Spleen (tissue), 11 donors: ENCODE results near the gene KMT2A. TPM values are rescaled to one million over a fixed set of nuclear protein-coding genes. Genes with fewer than 3 reads are reported as not detected.

Experiments used
- DNase-seq: peaks from one replicate; pipeline ENCODE4 v3.0.0-alpha.2; 2020
- H3K27ac ChIP-seq, 8 donors: fragments of 200-600 bp; sonication (generic) in 7 of 8; 1 replicate in 4 of 8; 2 replicates in 4 of 8; pipeline versions ENCODE4 v1.5.0 to v1.8.0; 2016 to 2021; ENCODE audit warnings: inconsistent platforms in 4 of 8, mild to moderate bottlenecking in 4 of 8, moderate library complexity in 1 of 8
- H3K27me3 ChIP-seq, 7 donors: fragments of 200-600 bp; sonication (generic) in 6 of 7; replicated peaks in 1 of 7; 1 replicate in 4 of 7; 2 replicates in 3 of 7; pipeline versions ENCODE4 v1.5.0 to v1.8.0; 2016 to 2021; ENCODE audit warnings: inconsistent platforms in 3 of 7, mild to moderate bottlenecking in 1 of 7
- H3K36me3 ChIP-seq, 6 donors: fragments of 200-600 bp; sonication (generic) in 5 of 6; 1 replicate in 4 of 6; 2 replicates in 2 of 6; pipeline versions ENCODE4 v1.5.0 to v1.8.0; 2016 to 2021; ENCODE audit warnings: inconsistent platforms in 2 of 6
- H3K4me1 ChIP-seq, 6 donors: fragments of 200-600 bp; sonication (generic) in 5 of 6; 1 replicate in 3 of 6; 2 replicates in 3 of 6; pipeline versions ENCODE4 v1.5.0 to v1.8.0; 2016 to 2021; ENCODE audit warnings: inconsistent platforms in 3 of 6
- H3K4me3 ChIP-seq, 8 donors: fragments of 200-600 bp; sonication (generic) in 7 of 8; 1 replicate in 4 of 8; 2 replicates in 4 of 8; pipeline versions ENCODE4 v1.5.0 to v1.8.0; 2016 to 2021; ENCODE audit warnings: inconsistent platforms in 4 of 8, mild to moderate bottlenecking in 4 of 8, moderate library complexity in 2 of 8
- H3K9me3 ChIP-seq, 8 donors: fragments of 200-600 bp; sonication (generic) in 7 of 8; 1 replicate in 4 of 8; 2 replicates in 4 of 8; pipeline versions ENCODE4 v1.5.0 to v1.8.0; 2016 to 2021; ENCODE audit warnings: inconsistent platforms in 4 of 8
- POLR2A ChIP-seq, 3 donors: fragments of 450-650 bp; IDR thresholded peaks; one replicate each; pipeline ENCODE4 v1.5.1; 2017; ENCODE audit warnings: antibody characterized with exemption in 3 of 3, mild to moderate bottlenecking in 1 of 3
- POLR2AphosphoS5 ChIP-seq, 3 donors: sonication (generic); formaldehyde crosslinking; IDR thresholded peaks; one replicate each; pipeline ENCODE4 v1.5.1; 2017; ENCODE audit warnings: antibody characterized with exemption in 3 of 3
- WGBS, 5 donors: extraction: QIAGEN DNeasy Blood & Tissue Kit in 3 of 5; methylation state at CpG; one replicate each; pipeline versions ENCODE4 v1.1.5 to v1.1.7; 2013 to 2018; 5-methylcytosine and 5-hydroxymethylcytosine counted together
- intact Hi-C: fragments of 100-400 bp; cut with DNase I; formaldehyde crosslinking; loops from one replicate; pipeline ENCODE4 v1.15.0; 2023; ENCODE audit warnings: low total_unique reads
- polyA plus RNA-seq, 3 donors: library from polyadenylated mRNA; stranded (reverse); fragments of 200-250 nt; gene quantifications; one replicate each; pipeline ENCODE4 v1.2.1, GENCODE V29; 2013
- total RNA-seq, 7 donors: library from RNA; depleted of rRNA in 3 of 7; stranded (reverse); fragments of >200 nt in 3 of 7; fragmentation: NEBNext Ultra II Directional in 4 of 7; extraction: Animal tissue kit (Norgen Biotek cat#: 25700) in 4 of 7; gene quantifications; one replicate each; pipeline versions ENCODE4 v1.1.0 to v1.2.1, GENCODE V29; 2016 to 2021
- TF ChIP-seq, protein P1 (sequence below), 11 experiments: fragments of 200-600 bp in 7 of 11; fragments of 450-650 bp in 4 of 11; sonication (generic) in 4 of 11; IDR thresholded peaks in 8 of 11; conservative IDR thresholded peaks in 3 of 11; 1 replicate in 7 of 11; 2 replicates in 4 of 11; pipeline versions ENCODE4 v1.4.0 to v1.8.0; 2016 to 2021; ENCODE audit warnings: antibody characterized with exemption in 11 of 11, inconsistent platforms in 4 of 11, mild to moderate bottlenecking in 1 of 11
- donor health status: healthy with polysubstance abuse.
- donor health status: DM: no; HTN: no; CAD: no; lungs with moderate emphysema.
- donor health status: DM: no; HTN: no; CAD: no.
- donor health status: Bipolar disorder and iron deficiency.
- donor health status: healthy.
- donor health status: DM: no; HTN: no; CAD: no.
- donor health status: DM: yes; HTN: yes; CAD: no.

KMT2A gene
- total and polyA plus RNA-seq, 10 donors, result 5.9 to 134 (median 103) TPM

DNA sequence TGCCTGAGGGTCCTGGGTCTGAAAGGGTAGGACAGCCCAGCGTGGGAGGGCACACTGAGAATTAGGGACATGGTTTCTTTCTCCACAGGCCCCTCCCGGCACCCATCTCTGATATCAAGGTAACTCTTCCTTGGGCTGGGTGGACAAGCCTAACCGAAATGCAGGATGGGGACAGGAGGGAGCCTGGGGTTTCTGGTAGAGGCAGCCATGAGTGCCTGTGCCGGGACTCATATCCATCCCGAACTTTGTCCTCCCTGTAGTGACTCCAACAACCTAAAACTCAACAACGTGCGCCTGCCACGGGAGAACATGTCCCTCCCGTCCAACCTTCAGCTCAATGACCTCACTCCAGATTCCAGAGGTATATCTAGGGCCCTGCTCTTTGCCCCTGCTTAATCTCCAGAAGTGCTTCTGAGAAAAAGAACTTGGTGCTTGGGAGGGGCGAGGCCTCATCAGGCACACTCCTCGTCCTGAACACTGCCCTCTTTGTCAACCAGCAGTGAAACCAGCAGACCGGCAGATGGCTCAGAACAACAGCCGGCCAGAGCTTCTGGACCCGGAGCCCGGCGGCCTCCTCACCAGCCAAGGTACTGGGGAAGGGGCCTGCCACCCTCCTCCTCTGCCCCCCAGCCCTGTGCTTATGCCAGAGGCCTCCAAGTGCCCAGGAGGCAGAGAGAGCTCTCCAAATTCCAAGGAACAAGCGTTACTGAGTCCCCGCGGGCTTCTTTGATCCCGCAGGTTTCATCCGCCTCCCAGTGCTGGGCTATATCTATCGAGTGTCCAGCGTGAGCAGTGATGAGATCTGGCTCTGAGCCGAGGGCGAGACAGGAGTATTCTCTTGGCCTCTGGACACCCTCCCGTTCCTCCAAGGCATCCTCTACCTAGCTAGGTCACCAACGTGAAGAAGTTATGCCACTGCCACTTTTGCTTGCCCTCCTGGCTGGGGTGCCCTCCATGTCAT lies 97.8 kb downstream of the KMT2A start:
- no peak for DNase-seq
- TF ChIP-seq POLR2A (IDR thresholded peaks at IDR 0.05), result no peak
- no peak for TF ChIP-seq POLR2AphosphoS5 (IDR thresholded peaks at IDR 0.05)
- TF ChIP-seq, protein P1, sequence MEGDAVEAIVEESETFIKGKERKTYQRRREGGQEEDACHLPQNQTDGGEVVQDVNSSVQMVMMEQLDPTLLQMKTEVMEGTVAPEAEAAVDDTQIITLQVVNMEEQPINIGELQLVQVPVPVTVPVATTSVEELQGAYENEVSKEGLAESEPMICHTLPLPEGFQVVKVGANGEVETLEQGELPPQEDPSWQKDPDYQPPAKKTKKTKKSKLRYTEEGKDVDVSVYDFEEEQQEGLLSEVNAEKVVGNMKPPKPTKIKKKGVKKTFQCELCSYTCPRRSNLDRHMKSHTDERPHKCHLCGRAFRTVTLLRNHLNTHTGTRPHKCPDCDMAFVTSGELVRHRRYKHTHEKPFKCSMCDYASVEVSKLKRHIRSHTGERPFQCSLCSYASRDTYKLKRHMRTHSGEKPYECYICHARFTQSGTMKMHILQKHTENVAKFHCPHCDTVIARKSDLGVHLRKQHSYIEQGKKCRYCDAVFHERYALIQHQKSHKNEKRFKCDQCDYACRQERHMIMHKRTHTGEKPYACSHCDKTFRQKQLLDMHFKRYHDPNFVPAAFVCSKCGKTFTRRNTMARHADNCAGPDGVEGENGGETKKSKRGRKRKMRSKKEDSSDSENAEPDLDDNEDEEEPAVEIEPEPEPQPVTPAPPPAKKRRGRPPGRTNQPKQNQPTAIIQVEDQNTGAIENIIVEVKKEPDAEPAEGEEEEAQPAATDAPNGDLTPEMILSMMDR (IDR thresholded peaks at IDR 0.05 in 8 of 11, conservative IDR thresholded peaks at IDR 0.05 in 3 of 11), result no peak
- no peaks in the 10 kb centered on the region for H3K9me3 ChIP-seq
- H3K36me3 ChIP-seq, result peaks cover 0 to 21% (median 3%) of the 10 kb centered on the region in 6 donors
- no peak overlapping the region for H3K4me3 ChIP-seq
- WGBS, 5 donors, result 82 to 91% (median 90%) methylated on average over 24 to 27 of the region's 27 CpGs
- no peak overlapping the region for H3K27ac ChIP-seq
- intact Hi-C loops, result no loop called here
- peaks cover 0 to 10% (median 0%) of the 10 kb centered on the region in 7 donors for H3K27me3 ChIP-seq
- peaks cover 8 to 34% (median 26%) of the 10 kb centered on the region in 6 donors for H3K4me1 ChIP-seq

DNA sequence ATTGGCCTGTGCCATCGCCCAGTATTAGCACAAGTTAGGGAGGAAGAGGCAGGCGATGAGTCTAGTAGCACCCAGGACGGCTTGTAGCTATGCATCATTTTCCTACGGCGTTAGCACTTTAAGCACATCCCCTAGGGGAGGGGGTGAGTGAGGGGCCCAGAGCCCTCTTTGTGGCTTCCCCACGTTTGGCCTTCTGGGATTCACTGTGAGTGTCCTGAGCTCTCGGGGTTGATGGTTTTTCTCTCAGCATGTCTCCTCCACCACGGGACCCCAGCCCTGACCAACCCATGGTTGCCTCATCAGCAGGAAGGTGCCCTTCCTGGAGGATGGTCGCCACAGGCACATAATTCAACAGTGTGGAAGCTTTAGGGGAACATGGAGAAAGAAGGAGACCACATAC lies 99.0 kb downstream of the KMT2A start:
- Histone ChIP-seq H3K9me3 (no peaks in the 10 kb centered on the region), H3K27ac (no peak overlapping the region), H3K4me1 (peaks cover under 1 to 22% (median 15%) of the 10 kb centered on the region in 6 donors), H3K36me3 (peaks cover 0 to 21% (median 3%) of the 10 kb centered on the region in 6 donors), H3K4me3 (no peak overlapping the region), H3K27me3 (peaks cover 0 to 9% (median 0%) of the 10 kb centered on the region in 7 donors)
- TF ChIP-seq, protein P1 (IDR thresholded peaks at IDR 0.05 in 8 of 11, conservative IDR thresholded peaks at IDR 0.05 in 3 of 11), result no peak
- TF ChIP-seq POLR2AphosphoS5 (IDR thresholded peaks at IDR 0.05), result no peak
- TF ChIP-seq POLR2A (IDR thresholded peaks at IDR 0.05), result no peak
- WGBS, 5 donors, result 67 to 85% (median 71%) methylated on average over 8 to 9 of the region's 9 CpGs
- intact Hi-C loops, result no loop called here
- no peak for DNase-seq

DNA sequence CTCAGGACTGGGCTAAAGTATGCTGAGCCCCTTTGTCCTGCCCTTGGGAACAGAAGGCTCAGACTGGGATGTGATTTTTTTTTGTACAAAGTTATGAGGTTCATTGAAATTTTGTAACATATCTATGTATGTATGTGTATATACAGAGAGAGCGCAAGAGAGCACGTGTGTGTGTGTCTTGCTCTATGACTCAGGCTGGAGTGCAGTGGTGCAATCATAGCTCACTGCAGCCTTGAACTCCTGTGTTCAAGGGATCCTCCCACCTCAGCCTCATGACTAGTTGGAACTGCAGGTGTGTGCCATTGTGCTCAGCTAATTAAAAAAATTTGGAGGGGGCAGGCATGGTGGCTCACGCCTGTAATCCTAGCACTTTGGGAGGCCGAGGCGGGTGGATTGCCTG lies 100.4 kb downstream of the KMT2A start:
- intact Hi-C loops, result no loop called here
- TF ChIP-seq POLR2A (IDR thresholded peaks at IDR 0.05) (no peak), POLR2AphosphoS5 (IDR thresholded peaks at IDR 0.05) (no peak)
- TF ChIP-seq, protein P1 (IDR thresholded peaks at IDR 0.05 in 8 of 11, conservative IDR thresholded peaks at IDR 0.05 in 3 of 11), result no peak
- H3K27me3 ChIP-seq, result no peaks in the 10 kb centered on the region
- H3K9me3 ChIP-seq, result no peaks in the 10 kb centered on the region
- H3K4me1 ChIP-seq, result peaks cover 0 to 7% (median 5%) of the 10 kb centered on the region in 6 donors
- H3K4me3 ChIP-seq, result no peak overlapping the region
- H3K36me3 ChIP-seq, result peaks cover 0 to 24% (median 4%) of the 10 kb centered on the region in 6 donors
- WGBS, 5 donors, result 92 to 97% (median 95%) methylated on average over 5 of the region's 5 CpGs
- no peak for DNase-seq
- H3K27ac ChIP-seq, result no peak overlapping the region

DNA sequence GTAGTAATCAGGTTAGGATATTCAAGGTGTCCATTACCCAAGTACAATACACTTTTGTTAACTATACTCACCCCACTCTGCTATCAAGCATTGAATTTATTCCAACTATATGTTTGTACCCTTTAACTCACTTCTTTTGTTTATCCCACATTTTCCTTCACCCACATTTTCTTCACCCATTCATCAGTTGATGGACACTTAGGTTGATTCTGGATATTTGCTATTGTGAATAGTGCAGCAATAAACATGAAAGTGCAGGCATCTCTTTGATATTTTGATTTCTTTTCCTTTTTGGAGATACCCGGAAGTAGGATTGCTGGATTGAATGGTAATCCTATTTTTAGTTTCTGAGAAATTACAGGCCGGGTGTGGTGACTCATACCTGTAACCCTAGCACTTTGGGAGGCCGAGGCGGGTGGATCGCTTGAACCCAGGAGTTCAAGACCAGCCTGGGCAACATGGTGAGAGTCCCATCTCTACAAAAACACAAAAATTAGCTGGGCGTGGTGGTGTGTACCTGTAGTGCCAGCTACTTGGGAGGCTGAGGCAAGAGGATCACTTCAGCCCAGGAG lies 101.2 kb downstream of the KMT2A start:
- no peak for DNase-seq
- peaks cover 0 to 31% (median 7%) of the 10 kb centered on the region in 6 donors for H3K36me3 ChIP-seq
- H3K27me3 ChIP-seq, result no peaks in the 10 kb centered on the region
- no peaks in the 10 kb centered on the region for H3K4me1 ChIP-seq
- no peak overlapping the region for H3K27ac ChIP-seq
- no peak overlapping the region for H3K4me3 ChIP-seq
- intact Hi-C loops, result no loop called here
- TF ChIP-seq, protein P1 (IDR thresholded peaks at IDR 0.05 in 8 of 11, conservative IDR thresholded peaks at IDR 0.05 in 3 of 11), result no peak
- no peak for TF ChIP-seq POLR2A (IDR thresholded peaks at IDR 0.05)
- TF ChIP-seq POLR2AphosphoS5 (IDR thresholded peaks at IDR 0.05), result no peak
- 67 to 91% (median 88%) methylated on average over 6 of the region's 6 CpGs for WGBS, 5 donors
- H3K9me3 ChIP-seq, result no peaks in the 10 kb centered on the region
